Transverse colon (tissue), 4 donors: ENCODE measurements around the gene PDLIM1. TPM values are rescaled to one million over a fixed set of nuclear protein-coding genes. Genes with fewer than 3 reads are reported as not detected.

Experiments
- DNase-seq: peaks from one replicate; pipeline ENCODE4 v3.0.0-alpha.2; 2019
- H3K27ac ChIP-seq, 4 donors: fragments of 200-600 bp; sonication (generic); 2 replicates each; pipeline ENCODE4 v1.5.1; 2016 to 2018; ENCODE audit warnings: inconsistent platforms in 4 of 4
- H3K27me3 ChIP-seq: fragments of 200-600 bp; sonication (generic); 2 replicates; pipeline ENCODE4 v1.5.1; 2017; ENCODE audit warnings: inconsistent platforms
- H3K36me3 ChIP-seq, 4 donors: fragments of 200-600 bp; sonication (generic); 2 replicates each; pipeline ENCODE4 v1.5.1; 2017 to 2019; ENCODE audit warnings: inconsistent platforms in 4 of 4
- H3K4me1 ChIP-seq, 4 donors: fragments of 200-600 bp; sonication (generic); 2 replicates each; pipeline ENCODE4 v1.5.1; 2017 to 2020; ENCODE audit warnings: inconsistent platforms in 4 of 4
- H3K4me3 ChIP-seq, 4 donors: fragments of 200-600 bp; sonication (generic); 1 replicate in 1 of 4; 2 replicates in 3 of 4; pipeline versions ENCODE4 v1.5.1 to v1.6.1; 2017 to 2019; ENCODE audit warnings: inconsistent platforms in 4 of 4
- H3K9me3 ChIP-seq, 2 donors: fragments of 200-600 bp; sonication (generic); 2 replicates each; pipeline ENCODE4 v1.5.1; 2017 to 2019; ENCODE audit warnings: inconsistent platforms in 2 of 2
- EP300 ChIP-seq: sonication (generic); formaldehyde crosslinking; IDR thresholded peaks from one replicate; pipeline ENCODE4 v1.6.1; 2017; ENCODE audit warnings: antibody characterized with exemption, low read depth
- POLR2A ChIP-seq: fragments of 450-650 bp; IDR thresholded peaks from one replicate; pipeline ENCODE4 v1.6.1; 2016; ENCODE audit warnings: antibody characterized with exemption, mild to moderate bottlenecking, moderate library complexity
- POLR2AphosphoS5 ChIP-seq, 3 donors: sonication (generic); formaldehyde crosslinking; IDR thresholded peaks; one replicate each; pipeline ENCODE4 v1.6.1; 2016; ENCODE audit warnings: antibody characterized with exemption in 3 of 3
- WGBS, 2 donors: methylation state at CpG; one replicate each; pipeline ENCODE4 v1.1.5; 2018; ENCODE audit warnings: low coverage in 1 of 2; 5-methylcytosine and 5-hydroxymethylcytosine counted together
- in situ Hi-C, 4 donors: fragments of 200-750 bp; cut with MboI; loops; one replicate each; pipeline versions ENCODE4 v1.15.0 to v1.15.1; 2017; ENCODE audit warnings: low sequenced_read_pairs in 3 of 4, low pct_ligation_motif_present in 1 of 4, low pct_unique_long_range_greater_than_20kb in 1 of 4
- intact Hi-C: fragments of 100-400 bp; cut with DNase I; formaldehyde crosslinking; loops from one replicate; pipeline ENCODE4 v1.15.1; 2023; ENCODE audit warnings: low total_unique reads
- total RNA-seq, 4 donors: library from RNA; depleted of rRNA; stranded (reverse); fragments of >200 nt; gene quantifications; one replicate each; pipeline ENCODE4 v1.1.0, GENCODE V29; 2016
- TF ChIP-seq, protein P1 (sequence below), 5 experiments: fragments of 200-600 bp in 3 of 5; fragments of 450-650 bp in 2 of 5; sonication (generic) in 3 of 5; IDR thresholded peaks; 1 replicate in 2 of 5; 2 replicates in 3 of 5; pipeline ENCODE4 v1.5.1; 2016 to 2017; ENCODE audit warnings: antibody characterized with exemption in 5 of 5, inconsistent platforms in 3 of 5, mild to moderate bottlenecking in 2 of 5, moderate library complexity in 1 of 5

Gene PDLIM1
- total RNA-seq, 4 donors from 2014 or later, result 201 to 259 (median 225) TPM

GRCh38 chr10:95188593-95188992, 102.2 kb downstream of the PDLIM1 start:
- Histone ChIP-seq H3K36me3 (no peaks in the 10 kb centered on the region), H3K4me3 (no peak overlapping the region), H3K9me3 (no peaks in the 10 kb centered on the region), H3K27ac (no peak overlapping the region), H3K27me3 (no peaks in the 10 kb centered on the region), H3K4me1 (peaks cover 0 to 5% (median 3%) of the 10 kb centered on the region in 4 donors)
- intact Hi-C loops, result no loop called here
- no peak for TF ChIP-seq EP300
- TF ChIP-seq POLR2AphosphoS5 (IDR thresholded peaks at IDR 0.05), result no peak
- TF ChIP-seq POLR2A, result no peak
- in situ Hi-C loops, result loop anchor here in 1 of 4 donors (5.0 kb wide), 1 partner anchor 174 kb away; no protein-coding TSS in a partner anchor
- DNase-seq, result no peak

DNA sequence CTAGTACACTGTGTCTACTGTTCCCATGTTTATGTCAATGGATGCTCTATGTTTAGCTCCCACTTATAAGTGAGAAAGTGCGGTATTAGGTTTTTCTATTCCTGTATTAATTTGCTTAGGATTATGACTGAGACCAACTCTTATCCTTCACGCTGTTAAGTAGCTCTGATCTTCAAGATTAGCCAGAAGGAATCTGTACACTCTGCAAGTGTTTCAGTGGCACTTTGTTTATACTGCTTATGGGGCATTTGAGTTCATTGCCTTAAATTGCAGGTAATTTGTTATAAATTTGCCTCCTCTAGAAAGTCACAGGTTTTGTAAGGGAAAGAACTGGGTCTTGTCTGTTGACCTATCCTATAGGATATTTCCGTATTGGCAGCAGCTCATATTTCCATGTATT, 103.2 kb downstream of the PDLIM1 start:
- TF ChIP-seq, protein P1, sequence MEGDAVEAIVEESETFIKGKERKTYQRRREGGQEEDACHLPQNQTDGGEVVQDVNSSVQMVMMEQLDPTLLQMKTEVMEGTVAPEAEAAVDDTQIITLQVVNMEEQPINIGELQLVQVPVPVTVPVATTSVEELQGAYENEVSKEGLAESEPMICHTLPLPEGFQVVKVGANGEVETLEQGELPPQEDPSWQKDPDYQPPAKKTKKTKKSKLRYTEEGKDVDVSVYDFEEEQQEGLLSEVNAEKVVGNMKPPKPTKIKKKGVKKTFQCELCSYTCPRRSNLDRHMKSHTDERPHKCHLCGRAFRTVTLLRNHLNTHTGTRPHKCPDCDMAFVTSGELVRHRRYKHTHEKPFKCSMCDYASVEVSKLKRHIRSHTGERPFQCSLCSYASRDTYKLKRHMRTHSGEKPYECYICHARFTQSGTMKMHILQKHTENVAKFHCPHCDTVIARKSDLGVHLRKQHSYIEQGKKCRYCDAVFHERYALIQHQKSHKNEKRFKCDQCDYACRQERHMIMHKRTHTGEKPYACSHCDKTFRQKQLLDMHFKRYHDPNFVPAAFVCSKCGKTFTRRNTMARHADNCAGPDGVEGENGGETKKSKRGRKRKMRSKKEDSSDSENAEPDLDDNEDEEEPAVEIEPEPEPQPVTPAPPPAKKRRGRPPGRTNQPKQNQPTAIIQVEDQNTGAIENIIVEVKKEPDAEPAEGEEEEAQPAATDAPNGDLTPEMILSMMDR (IDR thresholded peaks at IDR 0.05), result no peak
- TF ChIP-seq POLR2AphosphoS5 (IDR thresholded peaks at IDR 0.05) (no peak), EP300 (no peak), POLR2A (no peak)
- no peak for DNase-seq
- WGBS, 2 donors, result 88 to 89% methylated on average over 2 to 3 of the region's 3 CpGs
- H3K9me3 ChIP-seq, result no peaks in the 10 kb centered on the region
- in situ Hi-C loops, result loop anchor here in 1 of 4 donors (5.0 kb wide), 1 partner anchor 175 kb away; no protein-coding TSS in a partner anchor
- H3K4me3 ChIP-seq, result no peak overlapping the region
- H3K4me1 ChIP-seq, result peaks cover 0 to 11% (median 3%) of the 10 kb centered on the region in 4 donors
- H3K27ac ChIP-seq, result no peak overlapping the region
- intact Hi-C loops, result no loop called here
- H3K36me3 ChIP-seq, result no peaks in the 10 kb centered on the region
- no peaks in the 10 kb centered on the region for H3K27me3 ChIP-seq

Other genes starting within 250 kb of the PDLIM1 start
- gene CYP2C8, start 221.5 kb downstream of the PDLIM1 start, total RNA-seq, result 10 to 100 TPM in 1 of 4 donors, 1 to 10 TPM in 2, under 1 TPM in 1; 0.75 to 49.0 (median 3.2) TPM
- not detected for gene ACSM6, start 96.8 kb downstream of the PDLIM1 start, total RNA-seq